Measurements from ENCODE around the gene WNT3A.

DNA sequence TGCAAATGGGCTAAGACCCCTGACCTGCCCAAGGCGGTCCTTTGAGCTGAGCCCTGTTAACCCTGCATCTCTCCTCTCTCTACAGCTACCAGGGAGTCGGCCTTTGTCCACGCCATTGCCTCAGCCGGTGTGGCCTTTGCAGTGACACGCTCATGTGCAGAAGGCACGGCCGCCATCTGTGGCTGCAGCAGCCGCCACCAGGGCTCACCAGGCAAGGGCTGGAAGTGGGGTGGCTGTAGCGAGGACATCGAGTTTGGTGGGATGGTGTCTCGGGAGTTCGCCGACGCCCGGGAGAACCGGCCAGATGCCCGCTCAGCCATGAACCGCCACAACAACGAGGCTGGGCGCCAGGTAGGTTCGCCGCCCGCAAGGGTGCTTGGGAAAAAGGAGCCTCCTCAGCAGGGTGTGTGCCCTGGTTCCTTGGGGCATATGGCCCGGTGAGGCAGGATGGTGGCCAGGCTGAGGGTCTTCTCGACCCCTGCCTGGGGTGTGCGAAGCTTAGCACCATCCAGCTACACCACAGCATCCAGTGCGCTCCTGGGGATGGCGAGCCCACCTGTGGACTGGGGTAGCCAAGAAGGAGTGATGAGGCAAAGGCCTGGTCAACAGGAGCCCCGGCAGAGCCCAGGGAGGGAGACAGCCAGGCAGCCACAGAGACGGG is 43.9 kb downstream of the WNT3A start:
- TF ChIP-seq POLR2A (IDR thresholded peaks at IDR 0.05): no peak
- TF ChIP-seq, protein P1, sequence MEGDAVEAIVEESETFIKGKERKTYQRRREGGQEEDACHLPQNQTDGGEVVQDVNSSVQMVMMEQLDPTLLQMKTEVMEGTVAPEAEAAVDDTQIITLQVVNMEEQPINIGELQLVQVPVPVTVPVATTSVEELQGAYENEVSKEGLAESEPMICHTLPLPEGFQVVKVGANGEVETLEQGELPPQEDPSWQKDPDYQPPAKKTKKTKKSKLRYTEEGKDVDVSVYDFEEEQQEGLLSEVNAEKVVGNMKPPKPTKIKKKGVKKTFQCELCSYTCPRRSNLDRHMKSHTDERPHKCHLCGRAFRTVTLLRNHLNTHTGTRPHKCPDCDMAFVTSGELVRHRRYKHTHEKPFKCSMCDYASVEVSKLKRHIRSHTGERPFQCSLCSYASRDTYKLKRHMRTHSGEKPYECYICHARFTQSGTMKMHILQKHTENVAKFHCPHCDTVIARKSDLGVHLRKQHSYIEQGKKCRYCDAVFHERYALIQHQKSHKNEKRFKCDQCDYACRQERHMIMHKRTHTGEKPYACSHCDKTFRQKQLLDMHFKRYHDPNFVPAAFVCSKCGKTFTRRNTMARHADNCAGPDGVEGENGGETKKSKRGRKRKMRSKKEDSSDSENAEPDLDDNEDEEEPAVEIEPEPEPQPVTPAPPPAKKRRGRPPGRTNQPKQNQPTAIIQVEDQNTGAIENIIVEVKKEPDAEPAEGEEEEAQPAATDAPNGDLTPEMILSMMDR (IDR thresholded peaks at IDR 0.05): no peak
- no peak for TF ChIP-seq EP300 (IDR thresholded peaks at IDR 0.05)
- no peak for TF ChIP-seq POLR2AphosphoS5 (IDR thresholded peaks at IDR 0.05)

Data from upper lobe of left lung (tissue), 4 donors.